Activated CD4-positive, alpha-beta T cell treated with anti-CD3 and anti-CD28 coated beads, Interleukin-2, amount 50 U/mL, for 48 hours (primary cell): ENCODE data around the gene NUP88.

Experiments used
- DNase-seq, 2 experiments: peaks; one replicate each; pipeline ENCODE4 v3.0.0-alpha.2; 2020

NUP88 gene

GRCh38 chr17:5418858-5419355 is 555 bp downstream of the NUP88 start:
- DNase-seq: peak; percentile 52 to 71

GRCh38 chr17:5416901-5417300 is 2.6 kb downstream of the NUP88 start:
- no peak for DNase-seq

DNA sequence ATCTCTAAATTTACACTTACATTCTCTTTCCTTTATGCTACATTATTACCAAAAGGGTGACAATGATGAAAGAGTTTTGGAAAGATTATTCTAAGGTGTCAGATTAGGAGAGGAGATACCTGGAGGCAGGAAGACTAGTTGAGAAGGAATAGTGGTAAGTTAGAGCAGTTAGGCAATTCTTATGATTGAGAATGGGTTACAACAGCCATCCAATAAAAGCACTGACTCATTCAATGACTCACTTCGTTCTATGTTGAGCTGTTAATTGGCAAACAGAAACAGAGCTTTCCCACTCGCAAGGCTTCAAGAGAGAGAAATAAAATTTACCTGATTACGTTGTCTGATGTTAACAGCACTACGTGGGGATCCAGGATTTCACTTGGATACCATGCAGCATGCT is 5.8 kb downstream of the NUP88 start:
- no peak for DNase-seq

DNA sequence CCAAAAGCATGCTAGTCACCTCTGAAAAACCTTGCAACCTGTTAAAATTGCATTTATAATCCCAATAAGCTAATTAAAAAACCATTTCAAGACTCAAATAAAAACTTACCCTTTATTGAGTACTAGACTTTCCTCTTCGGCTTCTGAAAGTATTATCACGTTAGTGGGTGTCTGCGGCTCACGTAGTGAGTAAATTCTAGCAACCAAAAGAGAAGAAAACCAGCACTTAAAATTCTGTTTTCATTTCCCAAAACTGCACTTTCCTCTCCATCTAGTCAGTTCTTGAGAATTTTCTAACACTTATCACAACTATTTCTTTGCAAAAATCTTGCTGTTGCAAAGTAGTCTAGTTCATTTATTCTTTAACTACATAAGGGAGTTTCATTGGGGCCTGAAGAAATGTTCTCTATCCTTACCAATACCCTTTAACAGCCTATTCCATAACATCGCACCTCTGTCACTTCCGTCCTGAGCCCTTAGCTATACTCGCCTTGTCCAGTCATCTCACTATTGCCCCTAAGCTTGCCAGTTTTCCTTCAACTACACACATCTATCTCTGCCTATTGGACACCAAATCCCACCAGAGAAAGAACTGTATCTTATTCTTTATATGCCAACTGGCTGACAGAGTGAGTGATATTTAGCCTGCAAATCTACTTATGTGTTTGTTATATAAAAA is 8.7 kb downstream of the NUP88 start:
- DNase-seq: no peak

GRCh38 chr17:5408186-5408585 is 11.3 kb downstream of the NUP88 start:
- DNase-seq: no peak

DNA sequence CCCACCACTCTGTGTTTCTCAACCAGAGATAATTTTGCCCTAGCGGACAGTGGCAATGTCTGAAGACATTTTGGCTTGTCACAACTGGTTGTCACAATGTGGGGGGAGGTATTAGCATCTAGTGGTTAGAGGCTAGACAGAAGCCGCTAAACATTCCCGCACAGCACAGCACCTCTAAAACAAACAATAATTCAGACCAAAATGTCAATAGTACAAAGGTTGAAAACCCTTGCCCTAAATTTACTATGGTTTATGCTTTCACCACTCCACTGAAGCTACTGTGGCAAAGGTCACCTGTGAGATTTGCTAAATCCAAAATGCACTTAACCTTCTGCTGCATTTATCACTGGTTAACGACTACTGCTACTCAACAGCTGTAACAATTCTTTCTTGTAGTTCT is 14.1 kb downstream of the NUP88 start:
- no peak for DNase-seq

DNA sequence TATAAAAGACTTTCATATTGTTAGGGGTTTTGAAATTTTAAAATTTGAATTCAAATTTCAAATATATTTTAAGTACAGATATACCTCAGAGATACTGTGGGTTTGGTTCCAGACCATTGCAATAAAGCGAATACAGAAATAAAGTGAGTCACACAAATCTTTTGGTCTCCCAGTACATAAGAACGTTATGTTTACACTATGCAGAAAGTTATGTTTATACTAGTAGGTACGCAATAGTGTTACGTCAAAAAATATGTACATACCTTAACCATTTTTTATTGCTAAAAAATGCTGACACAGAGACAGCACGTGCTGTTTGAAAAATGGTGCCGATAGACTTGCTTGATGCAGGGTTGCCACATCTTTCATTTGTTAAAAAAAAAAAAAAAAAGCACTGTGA is 19.7 kb downstream of the NUP88 start:
- no peak for DNase-seq

GRCh38 chr17:5396612-5397011 is 22.9 kb downstream of the NUP88 start:
- DNase-seq: no peak

GRCh38 chr17:5391678-5392077 is 27.8 kb downstream of the NUP88 start:
- DNase-seq: no peak

- DNase-seq: no peak
Observed at GRCh38 chr17:5381542-5381941, 37.9 kb downstream of the NUP88 start.

DNA sequence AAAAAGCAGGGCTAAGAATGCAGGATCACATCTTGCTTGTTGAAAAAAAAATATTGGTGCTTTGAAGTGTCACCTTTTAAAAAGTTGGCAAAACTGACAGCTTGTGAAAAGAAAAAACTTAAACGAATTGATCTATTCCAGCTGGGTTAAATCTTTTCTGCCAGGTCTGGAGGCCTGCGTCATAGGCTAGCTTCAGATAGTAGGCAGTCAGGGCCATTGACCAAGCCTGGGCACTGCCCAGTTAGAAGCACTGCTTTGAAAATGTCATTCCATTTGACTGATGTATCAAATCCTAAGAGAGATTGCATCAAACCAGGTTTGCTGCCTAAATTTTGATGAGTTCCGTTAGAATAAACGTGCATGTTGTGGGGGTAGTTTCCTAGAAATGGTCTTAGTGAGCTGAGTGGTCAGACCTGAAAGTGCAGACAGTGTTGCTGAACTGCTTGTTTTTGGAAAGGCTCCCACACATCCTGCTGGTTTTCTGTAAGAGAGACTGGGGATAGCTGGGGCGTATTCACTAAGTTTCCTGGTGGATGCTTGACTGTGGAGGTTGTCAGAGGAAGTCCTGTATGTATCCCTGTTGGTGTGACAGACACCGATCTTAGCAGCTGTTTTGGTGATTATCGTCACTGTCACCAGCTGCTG is 38.8 kb downstream of the NUP88 start:
- no peak for DNase-seq

DNA sequence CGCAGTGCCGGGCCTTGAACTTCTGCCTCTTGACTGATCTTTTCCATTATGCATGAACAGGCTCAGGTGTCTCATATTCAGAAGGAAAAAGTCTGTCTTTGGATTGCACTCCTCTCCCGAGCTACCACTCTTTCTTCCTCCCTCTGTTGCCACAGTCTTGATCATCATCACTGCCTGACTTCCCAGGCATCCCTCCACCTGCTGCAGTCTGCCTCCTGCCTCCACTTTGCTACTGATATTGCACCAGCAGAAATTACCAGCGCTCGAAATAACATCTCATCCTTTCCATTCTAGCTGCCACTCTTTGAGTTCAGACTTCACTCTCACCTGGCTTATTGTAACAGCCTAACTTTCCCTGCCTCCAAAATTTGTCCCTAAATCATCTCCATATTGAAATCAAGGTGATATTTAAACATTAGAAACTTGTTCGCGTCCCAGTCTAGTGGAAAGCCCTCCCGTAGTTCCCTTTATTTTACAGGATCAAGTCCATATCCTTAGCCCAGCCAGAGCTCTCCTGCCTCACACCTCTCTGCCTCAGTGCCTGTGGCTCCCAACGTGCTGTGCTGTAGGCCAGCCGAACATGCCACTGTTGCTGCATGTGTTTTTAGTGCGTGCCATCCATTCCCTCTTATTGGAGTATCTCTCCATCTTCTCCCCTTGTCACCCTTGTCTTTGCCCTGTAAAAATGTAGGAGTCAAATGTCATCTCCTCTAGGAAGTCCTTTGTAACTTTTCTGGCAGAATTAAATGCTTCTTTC is 39.9 kb downstream of the NUP88 start:
- no peak for DNase-seq

DNA sequence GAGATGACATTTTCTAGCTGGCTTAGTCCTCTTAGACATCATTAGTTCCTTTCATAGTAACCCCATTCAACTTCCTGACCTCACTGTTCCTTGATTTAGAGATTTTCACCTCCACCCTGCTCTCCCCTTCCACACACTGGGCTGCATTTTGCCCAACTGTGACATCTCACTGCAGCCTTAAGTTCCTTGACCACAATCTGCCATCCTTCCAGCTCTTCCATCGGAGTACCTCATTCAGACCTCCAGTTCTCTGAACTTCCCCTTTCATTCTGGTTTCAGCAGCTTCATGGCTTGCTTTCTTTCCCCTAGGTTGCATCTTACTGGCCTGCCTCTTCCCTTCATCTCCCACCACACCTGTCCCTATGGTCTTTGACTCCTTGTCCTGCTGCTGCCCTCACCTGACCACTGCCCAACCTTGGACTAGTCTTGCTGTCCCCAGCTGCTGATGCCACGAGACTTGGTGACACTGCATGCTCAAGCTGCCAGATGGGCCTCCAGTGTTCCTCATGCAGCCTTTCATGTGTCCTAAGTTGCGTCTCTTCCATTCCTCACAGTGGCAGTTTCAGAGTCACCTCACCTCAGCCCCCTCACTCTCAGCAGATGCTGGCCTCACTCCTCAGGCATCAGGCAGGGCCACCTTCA is 40.8 kb downstream of the NUP88 start:
- DNase-seq: no peak

DNA sequence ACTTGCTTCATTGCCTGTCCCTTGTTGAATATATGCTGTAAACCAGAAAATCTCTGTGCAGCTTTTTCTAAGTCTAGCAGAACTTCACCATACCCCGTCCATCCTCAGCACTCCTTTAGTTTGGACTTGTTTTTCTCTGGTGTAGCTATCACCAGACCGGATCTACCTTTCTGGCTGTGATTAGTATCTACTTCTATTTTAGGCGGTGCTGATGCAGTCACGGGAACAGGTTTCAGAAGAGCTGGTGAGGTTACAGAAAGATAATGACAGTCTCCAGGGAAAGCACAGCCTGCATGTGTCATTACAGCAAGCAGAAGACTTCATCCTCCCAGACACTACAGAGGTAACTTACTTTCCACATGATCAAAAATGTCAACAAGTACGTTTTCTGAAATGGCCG is 46.4 kb downstream of the NUP88 start:
- no peak for DNase-seq

DNA sequence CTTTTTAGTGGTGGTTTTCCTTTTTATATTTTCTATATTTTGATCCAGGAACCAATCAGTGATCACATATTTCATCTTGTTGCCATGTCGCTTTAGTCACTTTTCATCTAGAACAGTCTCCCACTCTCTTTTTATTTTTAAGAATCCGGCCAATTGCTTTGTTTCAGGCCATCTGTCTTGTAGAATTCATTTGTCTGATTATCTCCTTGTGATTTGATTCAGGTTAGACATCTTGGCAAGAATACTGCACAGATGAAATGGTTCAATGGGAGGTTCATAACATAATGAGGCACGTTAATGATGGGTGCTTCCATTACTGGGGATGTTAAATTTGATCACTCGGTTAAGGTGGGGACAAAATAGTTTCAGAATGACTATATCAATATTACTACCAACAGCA is 49.1 kb downstream of the NUP88 start:
- DNase-seq: no peak

GRCh38 chr17:5365831-5366230 is 53.6 kb downstream of the NUP88 start:
- no peak for DNase-seq

DNA sequence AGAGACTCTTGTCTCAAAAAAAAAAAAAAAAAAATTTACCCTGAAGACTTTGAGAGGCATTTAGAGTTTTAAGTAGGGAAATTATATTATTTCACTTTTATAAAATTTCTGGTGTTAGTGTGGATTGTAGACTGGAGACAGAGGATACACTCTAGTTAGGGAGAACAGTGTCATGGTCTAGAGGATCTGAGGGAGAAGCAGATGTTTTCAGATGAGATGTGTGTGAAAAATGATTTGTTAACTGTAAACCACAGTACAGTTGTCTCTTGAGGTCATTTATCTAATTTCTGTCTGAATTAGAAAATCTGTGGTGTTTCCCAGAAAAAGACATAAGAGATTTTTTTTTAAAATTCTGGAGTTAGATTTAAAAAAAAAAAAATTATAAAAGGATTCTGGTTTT is 54.8 kb downstream of the NUP88 start:
- no peak for DNase-seq

- DNase-seq: no peak
Observed at GRCh38 chr17:5364156-5364555, 55.3 kb downstream of the NUP88 start.

GRCh38 chr17:5362162-5362811 is 57.2 kb downstream of the NUP88 start:
- no peak for DNase-seq

DNA sequence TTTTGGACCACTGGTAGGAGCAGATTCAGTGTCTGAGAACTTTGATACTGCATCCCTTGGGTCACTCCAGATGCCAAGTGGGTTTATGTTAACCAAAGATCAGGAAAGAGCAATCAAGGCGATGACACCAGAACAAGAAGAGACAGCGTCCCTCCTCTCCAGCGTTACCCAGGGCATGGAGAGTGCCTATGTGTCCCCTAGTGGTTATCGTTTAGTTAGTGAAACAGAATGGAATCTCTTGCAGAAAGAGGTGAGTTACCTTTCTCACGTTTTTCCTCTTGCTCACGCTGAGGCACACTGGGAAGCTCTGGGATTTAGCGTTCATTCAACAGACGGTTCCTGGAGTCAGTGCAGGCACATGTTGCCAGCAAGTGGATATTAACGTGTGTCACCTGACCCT is 58.0 kb downstream of the NUP88 start:
- DNase-seq: no peak

DNA sequence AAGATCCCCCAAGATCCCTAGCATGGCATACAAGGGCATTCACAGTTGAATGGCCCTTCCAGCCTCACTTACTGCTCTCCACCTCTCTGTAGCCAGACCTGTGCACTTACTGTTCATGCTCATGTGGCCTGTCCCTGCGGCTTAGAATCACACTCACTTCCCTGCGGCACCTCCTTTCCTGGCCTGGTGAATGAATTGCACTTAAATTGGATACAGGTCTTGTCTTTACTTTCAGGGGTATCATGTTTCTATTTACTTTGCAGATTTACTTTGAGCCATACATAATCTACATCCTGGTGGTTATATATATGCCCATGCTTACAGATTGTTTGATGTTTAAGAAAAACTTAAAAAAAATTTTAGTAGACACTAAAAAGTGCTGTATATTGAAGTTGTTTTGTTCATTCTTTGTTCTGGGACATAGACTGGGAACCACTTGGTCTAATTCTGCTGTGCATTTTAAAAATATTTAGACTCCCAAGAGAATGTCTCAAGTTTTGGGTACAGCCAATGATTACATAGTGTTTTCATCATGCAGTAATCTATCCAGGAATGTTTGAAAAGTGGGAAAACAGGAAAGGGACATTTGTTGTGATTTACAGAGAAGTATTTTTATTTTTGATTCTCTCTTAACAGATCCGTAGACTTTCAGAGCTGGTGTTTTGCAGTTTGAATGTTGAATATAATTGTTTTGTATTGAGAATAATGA is 63.9 kb downstream of the NUP88 start:
- DNase-seq: no peak

DNA sequence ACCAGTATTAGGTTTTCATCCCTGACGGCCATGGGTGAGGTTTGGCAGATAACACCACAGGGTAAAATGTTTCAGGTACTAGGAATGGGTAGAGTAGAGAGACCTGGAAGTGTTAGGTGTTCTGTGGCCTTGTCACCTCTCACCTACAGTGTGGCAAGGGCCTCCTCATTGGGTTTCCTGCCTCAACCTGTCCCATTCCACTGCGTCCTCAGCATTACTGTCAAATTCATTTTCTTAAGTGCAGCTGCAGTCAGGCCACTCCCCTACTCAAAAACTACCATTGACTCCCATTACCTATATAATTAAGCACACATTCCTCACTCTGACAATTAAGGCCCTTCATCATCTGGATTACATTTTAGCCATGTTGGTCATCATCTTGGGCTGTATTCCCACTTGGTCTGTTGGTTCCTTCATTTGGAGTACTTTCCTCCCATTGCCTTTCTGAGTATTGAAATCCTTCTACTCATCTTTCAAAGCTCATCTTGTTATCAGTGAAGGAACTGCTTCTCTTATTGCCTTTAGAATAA is 64.5 kb downstream of the NUP88 start:
- DNase-seq: no peak
